ENCODE data around the gene CTNNBIP1. TPM values are rescaled to one million over a fixed set of nuclear protein-coding genes. Genes with fewer than 3 reads are reported as not detected.

CTNNBIP1 gene
- total and polyA plus RNA-seq, 9 of the 15 experiments (the other 6 are each of a cell fraction or from before 2014, with no cell fraction given) = 0.65 to 29.2 (median 14.7) TPM

DNA sequence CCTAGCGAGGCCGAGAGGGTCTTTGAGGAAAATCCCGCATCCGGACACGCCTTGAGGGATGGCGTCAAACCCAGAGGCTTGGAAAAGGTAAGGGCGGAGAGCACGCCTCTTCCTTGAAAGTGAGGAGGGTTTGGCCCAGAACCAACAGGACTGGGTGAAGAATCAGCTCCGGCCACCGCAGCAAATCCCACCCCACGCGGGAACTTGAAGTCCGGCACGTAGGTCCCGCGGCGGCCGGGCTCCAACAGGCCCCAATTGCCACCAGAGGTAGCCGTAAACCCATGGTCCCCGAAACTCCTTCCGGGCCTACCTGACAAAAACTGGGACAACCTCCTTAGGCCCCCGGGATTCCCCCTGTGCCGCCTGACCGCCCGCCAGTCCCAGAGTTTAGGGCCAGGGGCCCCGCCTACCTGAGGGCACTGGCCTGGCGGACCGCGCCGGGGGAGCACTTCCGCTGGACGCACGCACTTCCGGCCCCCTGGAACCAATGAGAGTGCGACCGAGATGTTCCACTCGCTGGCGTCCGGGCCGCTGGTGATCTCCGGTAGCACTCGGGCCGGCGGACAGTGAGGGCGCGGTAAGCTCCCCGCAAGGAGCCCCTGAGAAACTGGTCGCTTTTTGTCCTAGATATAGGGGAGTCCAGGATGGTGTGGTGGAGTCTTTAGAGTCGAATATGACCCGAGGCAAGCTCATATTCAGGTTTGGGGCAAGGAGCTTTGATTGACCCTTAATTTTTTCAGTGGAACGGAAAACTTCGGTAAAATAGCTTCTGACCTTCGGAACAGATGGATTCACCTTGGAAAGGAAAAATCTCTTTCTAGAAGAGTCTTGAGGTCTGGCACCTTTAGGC is 33.1 kb upstream of the CTNNBIP1 start, which contains the start of the genes LZIC and NMNAT1 (continued):
- TF ChIP-seq RBM14 (IDR thresholded peaks at IDR 0.05; ENCODE audit: borderline replicate concordance, insufficient read depth, low read depth, low read length) (0 out of 2 replicates have a peak, but pooled peaks have one; percentile 34), FIP1L1 (IDR thresholded peaks at IDR 0.05; ENCODE audit: low read depth, low read length, poor library complexity, severe bottlenecking) (peak; percentile 91), CREBBP (IDR thresholded peaks at IDR 0.05; ENCODE audit: low read depth, low read length) (no peak), HDAC3 (IDR thresholded peaks at IDR 0.05; ENCODE audit: borderline replicate concordance, partially characterized antibody) (peak; percentile 28), ZNF24 (IDR thresholded peaks at IDR 0.05) (peak; percentile 62; the same call in 1 of the 2 replicates), ZNF586 (CRISPR knock-in tag; conservative IDR thresholded peaks at IDR 0.05) (no peak), SRF (CRISPR knock-in tag; IDR thresholded peaks at IDR 0.05) (no peak; a peak in 1 of 4 replicates), KDM1A (IDR thresholded peaks at IDR 0.05) (no peak), BMI1 (IDR thresholded peaks at IDR 0.05; ENCODE audit: low read length) (no peak), MBD2 (IDR thresholded peaks at IDR 0.05; ENCODE audit: borderline replicate concordance, low read depth) (peak; percentile 95), SRSF1 (IDR thresholded peaks at IDR 0.05; ENCODE audit: low read depth, low read length) (0 out of 2 replicates have a peak, but pooled peaks have one; percentile 51), ZNF175 (CRISPR knock-in tag; IDR thresholded peaks at IDR 0.05; ENCODE audit: low read depth) (peak; percentile 47; the same call in 1 of the 2 replicates), LARP7 (IDR thresholded peaks at IDR 0.05) (no peak; the same call in 1 of the 2 replicates), ZNF174 (CRISPR knock-in tag; IDR thresholded peaks at IDR 0.05) (no peak)
- TF ChIP-seq, protein P1, sequence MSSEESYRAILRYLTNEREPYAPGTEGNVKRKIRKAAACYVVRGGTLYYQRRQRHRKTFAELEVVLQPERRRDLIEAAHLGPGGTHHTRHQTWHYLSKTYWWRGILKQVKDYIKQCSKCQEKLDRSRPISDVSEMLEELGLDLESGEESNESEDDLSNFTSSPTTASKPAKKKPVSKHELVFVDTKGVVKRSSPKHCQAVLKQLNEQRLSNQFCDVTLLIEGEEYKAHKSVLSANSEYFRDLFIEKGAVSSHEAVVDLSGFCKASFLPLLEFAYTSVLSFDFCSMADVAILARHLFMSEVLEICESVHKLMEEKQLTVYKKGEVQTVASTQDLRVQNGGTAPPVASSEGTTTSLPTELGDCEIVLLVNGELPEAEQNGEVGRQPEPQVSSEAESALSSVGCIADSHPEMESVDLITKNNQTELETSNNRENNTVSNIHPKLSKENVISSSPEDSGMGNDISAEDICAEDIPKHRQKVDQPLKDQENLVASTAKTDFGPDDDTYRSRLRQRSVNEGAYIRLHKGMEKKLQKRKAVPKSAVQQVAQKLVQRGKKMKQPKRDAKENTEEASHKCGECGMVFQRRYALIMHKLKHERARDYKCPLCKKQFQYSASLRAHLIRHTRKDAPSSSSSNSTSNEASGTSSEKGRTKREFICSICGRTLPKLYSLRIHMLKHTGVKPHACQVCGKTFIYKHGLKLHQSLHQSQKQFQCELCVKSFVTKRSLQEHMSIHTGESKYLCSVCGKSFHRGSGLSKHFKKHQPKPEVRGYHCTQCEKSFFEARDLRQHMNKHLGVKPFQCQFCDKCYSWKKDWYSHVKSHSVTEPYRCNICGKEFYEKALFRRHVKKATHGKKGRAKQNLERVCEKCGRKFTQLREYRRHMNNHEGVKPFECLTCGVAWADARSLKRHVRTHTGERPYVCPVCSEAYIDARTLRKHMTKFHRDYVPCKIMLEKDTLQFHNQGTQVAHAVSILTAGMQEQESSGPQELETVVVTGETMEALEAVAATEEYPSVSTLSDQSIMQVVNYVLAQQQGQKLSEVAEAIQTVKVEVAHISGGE (CRISPR knock-in tag; IDR thresholded peaks at IDR 0.05) = peak; percentile 98 to 100 (median 99); a peak in 5 of 6 replicates
- TF ChIP-seq, protein P2, sequence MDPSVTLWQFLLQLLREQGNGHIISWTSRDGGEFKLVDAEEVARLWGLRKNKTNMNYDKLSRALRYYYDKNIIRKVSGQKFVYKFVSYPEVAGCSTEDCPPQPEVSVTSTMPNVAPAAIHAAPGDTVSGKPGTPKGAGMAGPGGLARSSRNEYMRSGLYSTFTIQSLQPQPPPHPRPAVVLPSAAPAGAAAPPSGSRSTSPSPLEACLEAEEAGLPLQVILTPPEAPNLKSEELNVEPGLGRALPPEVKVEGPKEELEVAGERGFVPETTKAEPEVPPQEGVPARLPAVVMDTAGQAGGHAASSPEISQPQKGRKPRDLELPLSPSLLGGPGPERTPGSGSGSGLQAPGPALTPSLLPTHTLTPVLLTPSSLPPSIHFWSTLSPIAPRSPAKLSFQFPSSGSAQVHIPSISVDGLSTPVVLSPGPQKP (CRISPR knock-in tag; IDR thresholded peaks at IDR 0.05) = no peak
- TF ChIP-seq, protein P3, sequence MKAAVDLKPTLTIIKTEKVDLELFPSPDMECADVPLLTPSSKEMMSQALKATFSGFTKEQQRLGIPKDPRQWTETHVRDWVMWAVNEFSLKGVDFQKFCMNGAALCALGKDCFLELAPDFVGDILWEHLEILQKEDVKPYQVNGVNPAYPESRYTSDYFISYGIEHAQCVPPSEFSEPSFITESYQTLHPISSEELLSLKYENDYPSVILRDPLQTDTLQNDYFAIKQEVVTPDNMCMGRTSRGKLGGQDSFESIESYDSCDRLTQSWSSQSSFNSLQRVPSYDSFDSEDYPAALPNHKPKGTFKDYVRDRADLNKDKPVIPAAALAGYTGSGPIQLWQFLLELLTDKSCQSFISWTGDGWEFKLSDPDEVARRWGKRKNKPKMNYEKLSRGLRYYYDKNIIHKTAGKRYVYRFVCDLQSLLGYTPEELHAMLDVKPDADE (conservative IDR thresholded peaks at IDR 0.05; ENCODE audit: control insufficient read depth, low read depth, low read length) = peak; percentile 90
- TF ChIP-seq, protein P4, sequence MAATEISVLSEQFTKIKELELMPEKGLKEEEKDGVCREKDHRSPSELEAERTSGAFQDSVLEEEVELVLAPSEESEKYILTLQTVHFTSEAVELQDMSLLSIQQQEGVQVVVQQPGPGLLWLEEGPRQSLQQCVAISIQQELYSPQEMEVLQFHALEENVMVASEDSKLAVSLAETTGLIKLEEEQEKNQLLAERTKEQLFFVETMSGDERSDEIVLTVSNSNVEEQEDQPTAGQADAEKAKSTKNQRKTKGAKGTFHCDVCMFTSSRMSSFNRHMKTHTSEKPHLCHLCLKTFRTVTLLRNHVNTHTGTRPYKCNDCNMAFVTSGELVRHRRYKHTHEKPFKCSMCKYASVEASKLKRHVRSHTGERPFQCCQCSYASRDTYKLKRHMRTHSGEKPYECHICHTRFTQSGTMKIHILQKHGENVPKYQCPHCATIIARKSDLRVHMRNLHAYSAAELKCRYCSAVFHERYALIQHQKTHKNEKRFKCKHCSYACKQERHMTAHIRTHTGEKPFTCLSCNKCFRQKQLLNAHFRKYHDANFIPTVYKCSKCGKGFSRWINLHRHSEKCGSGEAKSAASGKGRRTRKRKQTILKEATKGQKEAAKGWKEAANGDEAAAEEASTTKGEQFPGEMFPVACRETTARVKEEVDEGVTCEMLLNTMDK (IDR thresholded peaks at IDR 0.05; ENCODE audit: borderline replicate concordance, insufficient read depth, low read depth, low read length, poor library complexity, severe bottlenecking) = no peak
